Inflammatory macrophage treated with lipopolysaccharide for 4 hours (primary cell): ENCODE data around the gene HDC.

Experiments
- DNase-seq: peaks from one replicate; pipeline ENCODE4 v3.0.0-alpha.2; 2020

The HDC gene

GRCh38 chr15:50222181-50222580 lies 43.3 kb downstream of the HDC start:
- no peak for DNase-seq

GRCh38 chr15:50219820-50220219 lies 45.7 kb downstream of the HDC start:
- DNase-seq = no peak

GRCh38 chr15:50218691-50219090 lies 46.8 kb downstream of the HDC start:
- no peak for DNase-seq

GRCh38 chr15:50218291-50218690 lies 47.2 kb downstream of the HDC start:
- DNase-seq = no peak

- no peak for DNase-seq
Observed at GRCh38 chr15:50210462-50211157, 54.9 kb downstream of the HDC start.

GRCh38 chr15:50209809-50210208 lies 55.7 kb downstream of the HDC start:
- no peak for DNase-seq

GRCh38 chr15:50206020-50206419 lies 59.5 kb downstream of the HDC start:
- no peak for DNase-seq

GRCh38 chr15:50202003-50202402 lies 63.5 kb downstream of the HDC start:
- no peak for DNase-seq

- DNase-seq = no peak
Observed at GRCh38 chr15:50192926-50193620, 72.5 kb downstream of the HDC start.

- no peak for DNase-seq
Observed at GRCh38 chr15:50192164-50192563, 73.4 kb downstream of the HDC start.
